GM19240 (cell line): ENCODE data around the gene USH1C.
A peak's percentile ranks its signal among the peaks of the same experiment; 100 is the strongest.

Experiments used
- DNase-seq: peaks from one replicate; pipeline ENCODE4 v3.0.0; 2011; ENCODE audit warnings: low spot score; ENCODE audit not compliant: insufficient read length

Gene USH1C

GRCh38 chr11:17528906-17529843 is 15.0 kb downstream of the USH1C start:
- no peak for DNase-seq

- peak; percentile 70 for DNase-seq
Measured at GRCh38 chr11:17528181-17528691, 16.0 kb downstream of the USH1C start.

DNA sequence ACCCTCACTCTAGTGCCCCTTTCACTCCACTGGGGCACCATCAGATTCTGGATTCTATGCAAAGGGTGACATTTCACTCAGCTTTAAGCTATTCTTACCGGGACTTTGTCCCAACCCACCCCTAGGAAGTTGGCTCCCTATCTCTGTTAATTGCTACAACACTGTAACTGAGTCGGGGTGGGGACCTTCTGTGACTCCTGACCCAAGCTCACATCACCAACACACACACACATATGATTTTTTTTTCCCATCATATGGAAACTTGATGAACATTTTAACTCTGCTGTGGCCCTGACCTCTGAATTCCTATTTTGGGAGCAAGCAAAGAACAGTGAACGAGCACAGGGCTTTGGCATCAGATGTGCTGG is 16.6 kb downstream of the USH1C start:
- no peak for DNase-seq

GRCh38 chr11:17526931-17527627 is 17.1 kb downstream of the USH1C start:
- no peak for DNase-seq

DNA sequence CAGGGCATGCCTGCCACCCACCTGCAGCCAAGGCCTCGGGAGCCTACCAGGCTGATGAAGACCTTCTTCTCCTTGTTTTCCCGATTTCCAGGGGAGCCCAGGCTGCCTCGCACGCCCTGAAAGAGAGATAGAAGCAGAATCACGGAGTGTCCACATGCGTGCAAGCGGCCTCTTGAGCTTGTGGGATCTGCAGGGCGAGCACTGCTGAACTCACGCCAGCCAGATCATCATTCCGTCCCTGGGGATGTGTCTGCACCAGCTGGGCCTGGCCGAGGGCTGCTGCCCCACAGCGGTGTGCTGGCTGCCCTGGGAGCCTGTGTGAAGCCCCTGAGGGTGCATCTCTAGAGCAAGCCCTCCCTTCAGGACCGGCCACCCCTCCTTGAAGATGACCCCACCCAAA is 17.9 kb downstream of the USH1C start:
- DNase-seq = no peak

DNA sequence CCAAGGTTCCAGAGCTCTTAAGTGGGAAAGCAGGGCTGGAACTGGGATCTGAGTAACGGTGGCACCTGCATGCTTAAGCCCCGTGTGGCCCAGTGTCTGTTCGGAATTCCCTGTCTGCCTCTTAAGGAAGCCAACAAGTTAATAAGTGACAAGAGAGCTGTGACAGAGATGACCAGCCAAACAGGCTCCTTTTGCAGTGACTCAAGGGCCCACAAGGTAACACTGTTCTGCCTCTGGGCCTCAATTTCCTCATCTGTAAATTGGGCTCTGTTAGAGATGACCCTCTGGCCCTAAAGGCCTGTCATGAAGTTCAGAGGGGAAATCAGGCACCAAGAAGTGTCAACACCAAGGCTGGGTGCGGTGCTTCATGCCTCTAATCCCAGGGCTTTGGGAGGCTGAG is 18.6 kb downstream of the USH1C start:
- no peak for DNase-seq

GRCh38 chr11:17524221-17524620 is 20.0 kb downstream of the USH1C start:
- no peak for DNase-seq

GRCh38 chr11:17522655-17523054 is 21.6 kb downstream of the USH1C start:
- no peak for DNase-seq

- DNase-seq = no peak
Measured at GRCh38 chr11:17521106-17521900, 22.9 kb downstream of the USH1C start.

GRCh38 chr11:17519061-17519885 is 24.9 kb downstream of the USH1C start:
- no peak for DNase-seq

DNA sequence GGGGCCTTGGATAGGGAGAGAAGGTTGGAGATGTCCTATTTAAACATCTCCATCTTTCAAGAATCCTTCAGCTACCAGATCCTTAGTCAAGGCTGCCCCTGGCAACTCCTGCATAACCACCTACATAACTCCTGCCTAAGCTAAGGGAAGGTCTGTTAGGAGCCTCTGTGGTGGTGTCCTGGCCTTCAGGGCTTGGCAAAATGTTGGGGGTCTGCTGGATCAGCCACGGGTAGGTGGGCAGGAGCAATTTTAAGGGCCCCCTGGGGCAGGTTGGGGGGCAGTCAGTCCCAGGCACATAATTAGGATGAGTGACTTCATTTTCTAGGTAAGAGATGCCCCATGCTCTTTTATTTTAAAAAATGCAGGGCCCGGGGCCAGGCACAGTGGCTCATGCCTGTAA is 25.9 kb downstream of the USH1C start:
- no peak for DNase-seq

DNA sequence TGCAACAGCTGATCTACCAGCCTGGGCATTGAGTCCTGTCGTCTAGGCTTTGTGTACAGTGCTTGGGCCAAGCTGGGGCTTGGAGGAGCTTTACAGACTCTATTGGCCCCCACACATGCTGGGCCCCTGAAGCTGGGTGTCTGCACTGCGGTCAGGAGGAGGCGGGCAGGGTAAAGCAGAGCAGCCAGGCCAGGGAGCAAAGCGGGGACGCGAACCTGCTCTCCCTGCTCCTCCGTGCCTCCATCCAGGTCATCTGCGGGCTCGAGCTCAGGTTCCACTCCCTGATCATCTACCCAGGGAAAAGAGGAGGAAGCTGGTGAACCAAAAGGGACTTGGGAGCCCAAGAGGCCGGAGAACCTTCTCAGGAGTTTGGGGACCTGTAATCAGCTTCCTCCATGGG is 27.0 kb downstream of the USH1C start:
- no peak for DNase-seq

- no peak for DNase-seq
Measured at GRCh38 chr11:17516551-17517150, 27.6 kb downstream of the USH1C start.

DNA sequence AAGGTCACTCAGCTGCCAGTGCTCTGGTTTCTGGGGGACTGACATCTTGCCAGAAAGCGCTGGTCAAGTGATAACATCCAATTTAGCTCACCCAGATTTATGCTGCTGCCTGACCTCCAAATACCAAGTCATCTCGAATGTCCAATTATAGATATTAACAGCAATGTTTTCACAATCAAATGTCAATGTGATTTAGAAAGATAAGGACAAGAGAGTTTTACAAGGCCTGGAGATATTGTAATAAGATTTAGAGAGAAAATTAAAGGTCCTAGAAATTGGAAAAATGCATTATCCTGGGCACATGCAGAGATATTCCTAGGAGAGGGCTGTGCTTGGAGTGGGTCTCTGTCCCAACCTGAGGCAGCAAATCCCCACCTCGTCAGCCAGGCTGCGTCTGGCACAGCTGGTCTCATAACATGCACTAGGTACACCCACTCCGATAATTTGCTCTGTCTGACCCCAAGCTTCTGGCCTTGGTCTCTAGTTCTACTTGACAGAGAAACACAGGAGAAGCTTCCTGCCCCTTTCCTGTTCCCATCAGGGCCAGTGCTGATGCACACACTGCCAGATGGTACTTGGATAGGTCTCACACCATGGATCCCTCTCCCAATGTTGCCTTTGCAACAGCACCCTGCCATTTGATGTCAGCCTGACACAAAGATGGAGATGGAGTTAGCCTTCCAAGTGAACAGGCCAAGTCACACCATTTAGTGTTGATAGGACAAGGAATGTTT is 28.6 kb downstream of the USH1C start:
- DNase-seq = no peak

- no peak for DNase-seq
Measured at GRCh38 chr11:17514476-17514875, 29.7 kb downstream of the USH1C start.

DNA sequence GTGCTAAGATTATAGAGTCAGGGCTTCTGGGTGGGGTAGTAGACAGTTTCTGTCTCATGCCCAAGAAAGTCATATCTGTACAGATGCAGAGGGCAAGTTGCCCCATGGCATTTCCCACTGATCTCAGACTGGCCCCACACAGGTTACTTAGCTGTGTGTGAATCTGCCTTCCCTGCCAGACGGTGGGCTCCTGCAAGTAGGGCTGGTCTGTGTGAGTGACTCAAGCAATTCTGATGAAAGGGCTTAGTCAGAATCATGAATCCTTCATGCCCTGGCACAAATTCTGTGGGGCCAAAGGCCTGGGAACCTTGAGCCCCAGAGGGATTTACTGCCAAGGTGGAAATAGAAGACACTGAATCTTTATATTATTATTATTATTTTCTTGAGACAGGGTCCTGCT is 30.4 kb downstream of the USH1C start:
- DNase-seq = no peak

DNA sequence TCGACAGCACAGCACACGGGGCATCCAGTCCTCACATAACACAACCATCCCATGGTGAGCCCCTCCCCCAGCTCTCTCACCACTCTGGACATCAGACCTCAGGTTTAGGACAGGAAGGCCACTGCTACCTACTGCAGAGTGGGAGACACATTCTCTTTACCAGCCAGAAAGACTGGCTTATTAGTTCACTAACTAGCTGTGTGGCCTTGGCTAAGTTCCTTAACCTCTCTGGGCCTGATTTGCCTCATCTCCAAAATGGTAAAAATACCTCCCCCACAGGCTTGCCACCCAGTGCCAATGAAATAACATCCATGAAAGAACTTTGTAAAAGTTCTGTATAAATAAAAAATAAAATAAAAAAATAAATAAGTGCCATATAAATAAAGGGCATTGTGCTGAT is 32.1 kb downstream of the USH1C start:
- DNase-seq = no peak

DNA sequence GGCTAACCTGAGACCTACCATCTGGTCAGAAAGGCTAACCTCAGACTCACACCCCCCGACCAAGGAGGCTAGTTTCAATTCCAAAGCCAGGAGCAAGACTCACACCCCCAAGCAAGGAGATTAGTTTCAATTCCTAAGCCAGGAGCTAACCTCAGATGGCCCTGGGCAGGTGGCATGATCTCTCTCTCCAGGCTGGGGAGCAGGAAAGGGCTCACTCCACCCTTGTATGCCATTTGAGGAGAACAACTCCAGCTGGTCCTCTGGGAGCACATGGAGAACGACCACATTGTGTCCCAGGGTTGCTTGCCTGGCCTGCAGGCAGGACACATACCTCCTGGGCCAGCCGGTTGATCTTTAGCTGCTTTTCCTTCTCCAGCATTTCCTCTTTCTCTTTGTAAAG is 32.6 kb downstream of the USH1C start:
- DNase-seq = no peak

- DNase-seq = no peak
Measured at GRCh38 chr11:17510507-17511206, 33.6 kb downstream of the USH1C start.
